MM.1S (cell line): Measurements from ENCODE around the gene UBE2B.

ENCODE experiments used
- EZH2 ChIP-seq: fragments of 300-600 bp; sonication (generic); optimal IDR thresholded peaks from 2 replicates; pipeline ENCODE3; 2017; ENCODE audit warnings: low read depth, mild to moderate bottlenecking, antibody characterized with exemption, low read length, mixed read lengths
- EZH2phosphoT487 ChIP-seq: fragments of 300-600 bp; sonication (generic); IDR thresholded peaks from 2 replicates; pipeline ENCODE4 v1.6.1; 2018; ENCODE audit warnings: antibody characterized with exemption, low read length
- TF ChIP-seq, protein P1 (sequence below): fragments of 300-600 bp; sonication (generic); IDR thresholded peaks from 2 replicates; pipeline ENCODE4 v1.5.1; 2016; ENCODE audit warnings: antibody characterized with exemption, low read length, mixed read lengths

DNA sequence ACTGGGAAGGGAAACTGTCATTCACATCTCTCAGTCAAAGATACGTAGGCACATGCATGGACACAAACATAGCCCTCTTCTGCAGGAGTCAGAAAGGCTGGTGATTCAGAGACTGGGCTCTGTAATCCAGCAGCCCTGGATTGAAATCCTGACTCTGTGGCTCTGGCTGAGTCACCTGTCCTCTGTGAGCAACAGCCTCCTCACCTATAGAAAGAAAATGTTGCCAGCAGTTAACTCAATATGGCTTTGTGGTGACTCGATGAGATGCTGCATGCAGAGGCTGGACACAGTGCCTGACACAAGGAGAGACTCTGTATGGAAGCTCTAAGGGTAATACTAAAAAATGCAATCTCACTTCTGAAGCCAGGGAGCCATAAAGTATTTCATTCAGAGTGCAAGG, 64.2 kb downstream of the UBE2B start:
- TF ChIP-seq, protein P1, sequence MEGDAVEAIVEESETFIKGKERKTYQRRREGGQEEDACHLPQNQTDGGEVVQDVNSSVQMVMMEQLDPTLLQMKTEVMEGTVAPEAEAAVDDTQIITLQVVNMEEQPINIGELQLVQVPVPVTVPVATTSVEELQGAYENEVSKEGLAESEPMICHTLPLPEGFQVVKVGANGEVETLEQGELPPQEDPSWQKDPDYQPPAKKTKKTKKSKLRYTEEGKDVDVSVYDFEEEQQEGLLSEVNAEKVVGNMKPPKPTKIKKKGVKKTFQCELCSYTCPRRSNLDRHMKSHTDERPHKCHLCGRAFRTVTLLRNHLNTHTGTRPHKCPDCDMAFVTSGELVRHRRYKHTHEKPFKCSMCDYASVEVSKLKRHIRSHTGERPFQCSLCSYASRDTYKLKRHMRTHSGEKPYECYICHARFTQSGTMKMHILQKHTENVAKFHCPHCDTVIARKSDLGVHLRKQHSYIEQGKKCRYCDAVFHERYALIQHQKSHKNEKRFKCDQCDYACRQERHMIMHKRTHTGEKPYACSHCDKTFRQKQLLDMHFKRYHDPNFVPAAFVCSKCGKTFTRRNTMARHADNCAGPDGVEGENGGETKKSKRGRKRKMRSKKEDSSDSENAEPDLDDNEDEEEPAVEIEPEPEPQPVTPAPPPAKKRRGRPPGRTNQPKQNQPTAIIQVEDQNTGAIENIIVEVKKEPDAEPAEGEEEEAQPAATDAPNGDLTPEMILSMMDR: no peak
- TF ChIP-seq EZH2 (no peak), EZH2phosphoT487 (no peak)
